HG02973 (cell line): ENCODE data around the gene C4B.

Source experiments
- ATAC-seq: cut with Tn5 transposase; IDR thresholded peaks from one replicate; pipeline ENCODE4 v1.9.1; 2021; ENCODE audit warnings: moderate library complexity; ENCODE audit not compliant: unreplicated experiment

Gene C4B

DNA sequence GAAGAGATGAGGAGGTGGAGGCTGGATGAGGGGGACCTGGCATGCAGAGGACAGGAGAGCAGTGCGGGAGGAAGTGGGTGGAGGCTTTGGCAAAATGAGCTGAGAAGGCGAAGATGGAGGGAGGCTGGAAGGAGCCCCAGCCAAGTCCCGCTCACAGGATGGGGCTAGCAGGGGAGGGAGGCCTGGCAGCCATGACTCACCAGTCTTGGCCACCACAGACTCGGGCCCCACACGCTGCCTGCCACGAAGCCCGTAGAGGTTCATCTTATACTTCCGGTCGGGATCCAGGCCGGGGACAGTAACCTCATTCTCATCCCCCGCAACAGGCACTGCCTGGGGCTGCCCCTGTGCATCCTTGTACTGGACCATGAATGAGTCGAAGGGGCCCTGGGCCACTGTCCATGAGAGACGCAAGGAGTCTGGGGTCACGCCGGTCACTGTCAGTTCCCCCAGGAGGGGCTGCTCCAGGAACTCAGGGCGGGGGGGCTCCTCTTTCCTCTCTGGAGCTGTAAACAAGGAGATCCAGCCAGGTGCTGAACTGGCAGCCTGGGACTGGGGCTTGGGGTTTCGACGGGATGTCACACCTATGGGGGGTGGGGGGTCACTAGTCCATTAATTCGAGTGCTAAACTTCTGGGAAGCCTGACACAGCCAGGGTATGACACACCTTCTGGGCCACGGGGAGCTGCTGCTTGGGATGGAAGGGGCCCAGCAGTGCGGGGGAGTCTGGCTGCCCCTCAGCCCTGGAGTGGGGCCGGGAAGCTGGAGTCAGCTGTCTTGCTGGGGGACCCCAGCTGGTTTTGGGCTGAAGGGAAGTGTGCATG, 66.8 kb downstream of the C4B start:
- no peak for ATAC-seq

DNA sequence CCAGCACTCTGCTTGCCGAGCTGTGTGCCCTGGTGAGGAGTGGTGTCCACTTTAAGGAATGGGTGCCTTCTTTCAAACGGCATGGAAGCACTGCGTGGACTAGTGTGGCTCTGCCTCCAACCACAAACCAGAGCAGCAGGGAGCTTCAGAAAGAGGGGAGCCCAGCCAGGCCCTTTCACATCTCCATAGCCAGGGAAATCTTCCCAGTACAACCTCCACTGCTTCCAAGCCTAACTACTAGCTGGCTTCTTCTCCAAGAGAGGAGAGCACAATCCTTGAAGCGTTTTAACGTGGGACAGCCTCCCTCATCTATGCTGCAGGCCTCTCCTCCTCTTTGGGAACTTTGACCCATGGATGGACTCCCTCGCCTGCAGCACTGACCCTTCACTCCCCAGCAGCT, 67.9 kb downstream of the C4B start:
- ATAC-seq: no peak

DNA sequence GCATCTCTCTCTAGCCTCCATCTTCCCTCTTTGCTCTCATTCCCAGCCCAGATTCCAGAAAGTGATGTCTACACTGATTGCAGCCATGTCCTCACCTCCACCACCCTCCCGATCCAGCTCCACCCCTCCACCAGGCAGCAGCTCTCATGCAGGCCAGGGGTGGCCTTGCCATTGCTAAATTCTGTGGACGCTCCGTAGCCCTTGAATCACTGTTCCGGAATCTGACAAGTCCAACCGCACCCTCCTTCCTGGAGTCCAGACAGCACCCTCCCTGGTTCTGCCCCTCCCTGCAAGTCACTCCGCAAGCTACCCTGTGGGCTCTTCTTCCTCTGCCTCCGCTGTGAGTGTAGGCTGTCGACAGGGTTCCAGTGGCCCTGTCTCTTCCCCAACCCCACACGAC, 68.3 kb downstream of the C4B start:
- ATAC-seq: no peak

DNA sequence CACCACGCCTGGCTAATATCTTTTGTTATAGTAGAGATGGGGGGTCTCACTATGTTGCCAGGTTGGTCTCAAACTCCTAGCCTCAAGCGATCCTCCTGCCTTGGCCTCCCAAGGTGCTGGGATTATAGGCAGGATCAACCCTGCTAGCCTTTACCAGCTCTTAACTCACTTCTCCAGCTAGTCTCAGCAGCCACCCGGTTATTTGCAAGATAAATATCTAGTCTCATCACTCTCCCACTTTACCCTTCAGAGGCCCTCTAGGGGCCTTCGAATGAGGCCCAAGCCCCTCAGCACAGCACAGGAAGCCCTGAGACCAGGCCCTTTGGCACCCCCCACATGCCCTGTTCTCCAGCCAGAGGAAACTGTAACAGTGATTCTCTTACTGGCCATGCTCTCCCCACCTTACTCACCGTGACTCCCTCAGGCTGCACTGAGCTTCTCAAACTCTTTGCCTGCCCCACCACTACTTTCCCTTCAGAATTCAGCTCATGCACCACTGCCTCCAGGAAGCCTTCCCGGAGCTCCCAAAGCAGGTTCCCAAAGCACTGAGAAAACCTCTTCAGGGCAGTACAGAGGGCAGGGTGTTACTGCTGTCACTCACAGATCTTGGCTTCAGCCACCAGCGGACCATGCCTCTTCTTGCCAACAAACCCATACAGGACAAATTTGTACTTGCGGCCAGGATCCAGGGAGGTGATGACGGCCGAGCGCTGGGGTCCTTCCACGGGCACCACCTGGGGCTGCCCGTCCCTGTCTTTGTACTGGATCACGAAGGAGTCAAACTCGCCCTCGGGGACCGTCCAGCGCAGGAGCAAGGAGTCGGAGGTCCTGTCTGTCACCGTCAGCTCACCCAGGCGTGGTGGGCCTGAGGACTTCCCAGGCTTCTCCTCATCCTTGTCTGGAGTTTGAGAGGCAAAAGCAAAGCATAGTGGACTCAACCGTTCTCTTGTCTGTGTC, 69.5 kb downstream of the C4B start:
- ATAC-seq: no peak

DNA sequence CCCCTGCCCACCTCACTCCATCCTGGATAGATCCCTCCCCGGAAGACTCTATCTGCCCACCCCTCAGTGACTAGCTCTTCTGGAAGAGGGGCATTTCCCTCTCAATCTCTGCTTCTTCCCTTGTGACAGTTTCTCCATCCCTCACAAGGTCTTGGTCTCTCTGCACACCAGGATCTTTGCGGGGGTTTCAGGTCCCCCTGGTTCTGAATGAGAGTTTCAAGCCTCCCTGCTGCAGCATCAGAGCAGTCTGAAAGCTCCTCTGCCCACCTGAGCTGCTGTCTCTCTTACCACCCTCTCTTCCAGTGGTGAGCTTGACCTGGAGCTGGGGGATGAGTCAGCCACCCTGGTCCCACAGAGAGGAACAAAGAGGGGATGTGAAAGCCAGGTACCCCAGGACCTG, 70.2 kb downstream of the C4B start:
- no peak for ATAC-seq
